Muscle layer of colon (tissue), 2 donors: ENCODE measurements around the gene ACVRL1.

Source experiments
- H3K27ac ChIP-seq: one replicate; pipeline ENCODE4 v1.7.0; 2013; ENCODE audit warnings: low read depth, mild to moderate bottlenecking, low read length, moderate library complexity
- H3K27me3 ChIP-seq, 2 donors: one replicate each; pipeline ENCODE4 v1.7.0; 2013; ENCODE audit warnings: low read length in 2 of 2, mild to moderate bottlenecking in 2 of 2; ENCODE audit not compliant: insufficient read depth in 2 of 2, control insufficient read depth in 1 of 2
- H3K36me3 ChIP-seq: one replicate; pipeline ENCODE4 v1.7.0; 2013; ENCODE audit warnings: mild to moderate bottlenecking, low read length; ENCODE audit not compliant: insufficient read depth
- H3K4me1 ChIP-seq: one replicate; pipeline ENCODE4 v1.7.0; 2013; ENCODE audit warnings: mild to moderate bottlenecking, low read length; ENCODE audit not compliant: insufficient read depth
- H3K4me3 ChIP-seq, 2 donors: one replicate each; pipeline ENCODE4 v1.7.0; 2013; ENCODE audit warnings: low read length in 2 of 2, low read depth in 1 of 2, mild to moderate bottlenecking in 1 of 2, moderate library complexity in 1 of 2
- H3K9ac ChIP-seq: one replicate; pipeline ENCODE4 v1.7.0; 2013; ENCODE audit warnings: low read length
- H3K9me3 ChIP-seq: one replicate; pipeline ENCODE4 v1.7.0; 2013; ENCODE audit warnings: mild to moderate bottlenecking, low read length
- donor health status: abdominal sarcoma.
- donor health status: Adenocarcinoma of cecum.

ACVRL1 gene

GRCh38 chr12:51913071-51914033, 6.0 kb downstream of the ACVRL1 start:
- Histone ChIP-seq H3K36me3 (peaks cover 9% of the 10 kb centered on the region), H3K4me1 (peaks cover 34% of the 10 kb centered on the region), H3K9ac (no peak overlapping the region), H3K27me3 (peaks cover 0 to 4% of the 10 kb centered on the region in 2 donors), H3K27ac (no peak overlapping the region), H3K9me3 (no peaks in the 10 kb centered on the region), H3K4me3 (peak overlapping the region in 1 of 2 donors; percentile 10)

DNA sequence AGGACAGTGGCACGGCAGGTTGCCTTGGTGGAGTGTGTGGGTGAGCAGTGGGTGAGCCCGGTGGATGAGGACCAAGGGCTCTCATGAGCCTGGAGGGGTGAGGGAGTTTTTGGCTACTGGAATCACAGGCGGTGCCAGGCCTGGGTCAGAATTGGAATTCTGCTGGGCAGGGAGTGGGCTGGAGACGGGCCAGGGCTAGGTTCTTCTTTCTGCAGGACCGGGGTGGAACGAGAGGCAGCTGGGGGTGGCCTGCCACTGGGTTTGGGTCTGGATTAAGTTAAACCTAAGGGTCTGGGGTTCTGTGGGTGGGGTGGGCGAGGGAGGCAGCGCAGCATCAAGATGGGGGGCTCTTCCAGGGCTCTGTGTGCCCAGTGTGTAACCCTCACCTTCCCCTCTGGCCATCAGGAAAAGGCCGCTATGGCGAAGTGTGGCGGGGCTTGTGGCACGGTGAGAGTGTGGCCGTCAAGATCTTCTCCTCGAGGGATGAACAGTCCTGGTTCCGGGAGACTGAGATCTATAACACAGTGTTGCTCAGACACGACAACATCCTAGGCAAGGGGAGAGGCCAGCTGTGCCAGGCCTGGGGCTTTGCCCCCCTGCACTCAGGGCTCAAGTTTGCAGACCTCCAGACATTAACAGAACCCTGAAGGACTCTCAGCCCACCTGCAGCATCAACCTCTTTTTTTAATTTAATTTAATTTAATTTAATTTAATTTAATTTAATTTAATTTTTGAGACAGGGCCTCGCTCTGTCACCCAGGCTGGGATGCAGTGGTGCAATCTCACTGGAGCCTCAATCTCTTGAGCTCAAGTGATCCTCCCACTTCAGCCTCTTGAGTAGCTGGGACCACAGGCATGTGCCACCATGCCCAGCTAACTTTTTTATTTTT, 7.0 kb downstream of the ACVRL1 start:
- H3K4me1 ChIP-seq, result peaks cover 34% of the 10 kb centered on the region
- peaks cover 9% of the 10 kb centered on the region for H3K36me3 ChIP-seq
- no peak overlapping the region for H3K27ac ChIP-seq
- H3K27me3 ChIP-seq, result peaks cover 0 to 4% of the 10 kb centered on the region in 2 donors
- H3K9ac ChIP-seq, result no peak overlapping the region
- no peak overlapping the region for H3K4me3 ChIP-seq
- H3K9me3 ChIP-seq, result no peaks in the 10 kb centered on the region

- Histone ChIP-seq H3K4me1 (peaks cover 31% of the 10 kb centered on the region), H3K36me3 (peaks cover 9% of the 10 kb centered on the region), H3K9me3 (no peaks in the 10 kb centered on the region), H3K4me3 (no peak overlapping the region), H3K27me3 (peaks cover 0 to 4% of the 10 kb centered on the region in 2 donors), H3K9ac (no peak overlapping the region), H3K27ac (no peak overlapping the region)
Measured at GRCh38 chr12:51915003-51915625, 7.8 kb downstream of the ACVRL1 start.

DNA sequence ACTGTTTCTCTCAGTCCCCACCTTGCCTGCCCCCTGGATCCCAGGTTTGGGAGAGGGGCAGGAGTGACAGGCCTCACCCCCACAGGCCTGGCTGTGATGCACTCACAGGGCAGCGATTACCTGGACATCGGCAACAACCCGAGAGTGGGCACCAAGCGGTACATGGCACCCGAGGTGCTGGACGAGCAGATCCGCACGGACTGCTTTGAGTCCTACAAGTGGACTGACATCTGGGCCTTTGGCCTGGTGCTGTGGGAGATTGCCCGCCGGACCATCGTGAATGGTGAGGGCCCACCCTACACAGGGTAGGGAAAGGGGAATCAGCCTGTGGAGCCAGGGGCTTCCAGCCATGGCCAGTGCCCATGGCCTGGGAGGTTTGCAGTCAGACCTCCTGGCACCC, 8.6 kb downstream of the ACVRL1 start:
- peaks cover 23% of the 10 kb centered on the region for H3K4me1 ChIP-seq
- H3K9ac ChIP-seq, result no peak overlapping the region
- H3K27ac ChIP-seq, result no peak overlapping the region
- no peak overlapping the region for H3K4me3 ChIP-seq
- peaks cover 9% of the 10 kb centered on the region for H3K36me3 ChIP-seq
- no peaks in the 10 kb centered on the region for H3K27me3 ChIP-seq
- H3K9me3 ChIP-seq, result no peaks in the 10 kb centered on the region

GRCh38 chr12:51917041-51917590, 9.8 kb downstream of the ACVRL1 start:
- Histone ChIP-seq H3K9ac (no peak overlapping the region), H3K27me3 (no peaks in the 10 kb centered on the region), H3K9me3 (no peaks in the 10 kb centered on the region), H3K4me3 (no peak overlapping the region), H3K4me1 (peaks cover 14% of the 10 kb centered on the region), H3K27ac (no peak overlapping the region), H3K36me3 (peaks cover 9% of the 10 kb centered on the region)

DNA sequence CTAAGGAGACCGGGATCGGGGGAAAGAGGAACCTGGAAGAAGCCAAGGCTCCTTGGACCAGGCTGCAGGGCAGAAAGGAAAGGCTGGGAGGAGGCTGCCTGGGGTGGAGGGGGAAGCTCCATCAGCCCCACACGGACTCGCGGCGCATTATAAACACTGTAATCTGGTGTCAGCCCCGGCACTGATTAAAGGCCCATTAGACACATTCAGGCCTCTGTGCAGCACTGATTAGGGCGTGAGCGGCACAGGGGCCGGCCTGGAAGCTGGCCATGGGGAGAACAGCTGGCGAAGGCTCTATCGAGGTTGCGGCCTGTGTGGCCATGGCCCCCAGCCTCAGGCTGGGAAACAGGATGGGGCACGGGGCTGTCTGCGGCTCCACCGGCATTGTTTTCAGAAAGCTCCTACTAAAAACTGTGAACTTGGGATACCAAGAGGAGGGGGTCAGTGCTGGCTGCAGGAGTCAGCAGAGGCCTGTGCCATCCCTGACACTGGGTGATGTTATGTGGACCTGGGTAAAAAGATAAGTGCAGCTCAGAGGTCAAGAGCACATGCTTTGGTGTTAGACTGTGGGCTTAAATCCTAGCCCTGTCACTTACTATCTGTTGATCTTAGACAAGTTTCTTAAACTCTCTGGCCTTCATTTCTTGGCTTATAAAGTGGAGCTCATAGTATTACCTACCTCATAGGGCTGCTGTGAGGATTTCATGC, 10.6 kb downstream of the ACVRL1 start:
- H3K27ac ChIP-seq, result peak overlapping the region; percentile 34
- H3K27me3 ChIP-seq, result no peaks in the 10 kb centered on the region
- no peaks in the 10 kb centered on the region for H3K9me3 ChIP-seq
- H3K4me1 ChIP-seq, result peaks cover 7% of the 10 kb centered on the region
- H3K36me3 ChIP-seq, result peaks cover 9% of the 10 kb centered on the region
- H3K9ac ChIP-seq, result no peak overlapping the region
- H3K4me3 ChIP-seq, result no peak overlapping the region

DNA sequence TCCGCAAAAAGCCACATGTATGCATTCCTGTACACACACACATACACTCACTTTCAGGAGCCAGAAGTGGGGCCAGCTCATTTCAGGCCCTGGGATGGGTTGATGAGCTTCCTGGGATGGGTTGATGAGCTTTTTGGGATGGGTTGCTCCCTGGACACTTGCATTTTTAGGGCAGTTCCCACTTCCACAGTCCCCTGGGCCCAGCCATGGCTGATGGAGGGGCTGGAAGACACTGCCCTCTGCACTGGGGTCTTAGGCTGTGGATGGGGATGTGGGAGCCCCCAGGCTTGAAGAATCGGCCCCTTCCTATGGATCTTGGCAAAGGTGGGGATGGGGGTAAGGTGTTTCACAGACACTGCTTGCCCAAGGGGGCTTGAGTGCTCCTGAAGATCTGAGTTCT, 12.7 kb downstream of the ACVRL1 start:
- no peak overlapping the region for H3K4me3 ChIP-seq
- no peak overlapping the region for H3K27ac ChIP-seq
- H3K4me1 ChIP-seq, result no peaks in the 10 kb centered on the region
- no peaks in the 10 kb centered on the region for H3K9me3 ChIP-seq
- no peak overlapping the region for H3K9ac ChIP-seq
- peaks cover 0 to 7% of the 10 kb centered on the region in 2 donors for H3K27me3 ChIP-seq
- H3K36me3 ChIP-seq, result peaks cover 8% of the 10 kb centered on the region

- no peaks in the 10 kb centered on the region for H3K36me3 ChIP-seq
- peaks cover 0 to 7% of the 10 kb centered on the region in 2 donors for H3K27me3 ChIP-seq
- no peak overlapping the region for H3K4me3 ChIP-seq
- H3K4me1 ChIP-seq, result no peaks in the 10 kb centered on the region
- H3K9me3 ChIP-seq, result no peaks in the 10 kb centered on the region
- H3K27ac ChIP-seq, result no peak overlapping the region
- H3K9ac ChIP-seq, result no peak overlapping the region
Measured at GRCh38 chr12:51921017-51921725, 13.9 kb downstream of the ACVRL1 start.

GRCh38 chr12:51922146-51922545, 14.8 kb downstream of the ACVRL1 start:
- H3K4me1 ChIP-seq, result no peaks in the 10 kb centered on the region
- H3K27ac ChIP-seq, result no peak overlapping the region
- no peaks in the 10 kb centered on the region for H3K36me3 ChIP-seq
- H3K27me3 ChIP-seq, result peaks cover 0 to 7% of the 10 kb centered on the region in 2 donors
- H3K9me3 ChIP-seq, result no peaks in the 10 kb centered on the region
- H3K9ac ChIP-seq, result no peak overlapping the region
- no peak overlapping the region for H3K4me3 ChIP-seq
